Endothelial cell of umbilical vein (primary cell): ENCODE results near the gene EZR. TPM values are rescaled to one million over a fixed set of nuclear protein-coding genes. Genes with fewer than 3 reads are reported as not detected.

Experiments used
- BruUV-seq: library from RNA; stranded (reverse); fragments of 400-500 nt; replicated peaks from 2 replicates; lab custom pipeline; 2021; lab: Mats Ljungman, UMichigan
- CTCF ChIA-PET: fragments of 300-600, 350-600 bp; sonication (Branson Sonifier 250); formaldehyde crosslinking; loops from one replicate; lab custom pipeline; 2021; ENCODE audit warnings: antibody characterized with exemption, inconsistent platforms; lab: Charles Lee
- POLR2A ChIA-PET: fragments of 300-600, 350-600 bp; sonication (Branson Sonifier 250); formaldehyde crosslinking; loops from one replicate; lab custom pipeline; 2021; ENCODE audit warnings: antibody characterized with exemption, inconsistent platforms; lab: Charles Lee
- DNase-seq: peaks from one replicate; pipeline ENCODE4 v3.0.0-alpha.2; 2011; ENCODE audit warnings: low read depth, low spot score
- FAIRE-seq: peaks from 2 replicates; lab custom pipeline; 2011; peaks lifted over from hg19 to GRCh38; lab: Jason Lieb, UNC
- H2AFZ ChIP-seq: 2 replicates; pipeline ENCODE4 v1.6.0; 2012; ENCODE audit warnings: low read depth, low read length, control low read depth, inconsistent platforms
- H3K27ac ChIP-seq: 2 replicates; pipeline ENCODE4 v1.5.1; 2011; ENCODE audit warnings: low read depth, mild to moderate bottlenecking, control low read depth, low read length, moderate library complexity; ENCODE audit not compliant: insufficient read depth
- H3K27me3 ChIP-seq, 2 experiments: 2 replicates each; pipeline versions ENCODE4 v1.6.0 to v1.6.1; 2011; ENCODE audit warnings: low read length in 2 of 2, mixed read lengths in 1 of 2; ENCODE audit not compliant: control insufficient read depth in 2 of 2, insufficient read depth in 2 of 2
- H3K36me3 ChIP-seq, 2 experiments: 2 replicates in 1 of 2; 3 replicates in 1 of 2; pipeline ENCODE4 v1.5.1; 2011; ENCODE audit warnings: low read length in 2 of 2, mild to moderate bottlenecking in 1 of 2, moderate library complexity in 1 of 2; ENCODE audit not compliant: control insufficient read depth in 2 of 2, insufficient read depth in 2 of 2; ENCODE audit errors: extremely low read depth in 1 of 2
- H3K4me1 ChIP-seq: 3 replicates; pipeline ENCODE4 v1.5.1; 2011; ENCODE audit warnings: mild to moderate bottlenecking, low read length; ENCODE audit not compliant: control insufficient read depth, insufficient read depth; ENCODE audit errors: extremely low read depth
- H3K4me2 ChIP-seq: 2 replicates; pipeline ENCODE4 v1.6.1; 2011; ENCODE audit warnings: low read length, control low read depth, mixed read lengths; ENCODE audit not compliant: insufficient read depth
- H3K4me3 ChIP-seq, 3 experiments: fragments of 200-600 bp in 1 of 3; sonication (generic), shearing (Covaris generic) in 1 of 3; replicated peaks in 1 of 3; 2 replicates each; pipeline ENCODE4 v1.5.1; 2011 to 2016; ENCODE audit warnings: control low read depth in 3 of 3, low read length in 3 of 3, mild to moderate bottlenecking in 2 of 3, inconsistent platforms in 1 of 3, low read depth in 1 of 3, moderate library complexity in 1 of 3; ENCODE audit not compliant: insufficient read depth in 1 of 3
- H3K79me2 ChIP-seq: 2 replicates; pipeline ENCODE4 v1.6.0; 2012; ENCODE audit warnings: low read length, inconsistent platforms; ENCODE audit not compliant: control insufficient read depth, insufficient read depth
- H3K9ac ChIP-seq: replicated peaks from 2 replicates; pipeline ENCODE3; 2011; ENCODE audit warnings: low read length, control low read depth; ENCODE audit not compliant: insufficient read depth; ENCODE audit errors: extremely low read depth
- H3K9me1 ChIP-seq: replicated peaks from 3 replicates; pipeline ENCODE4 v1.6.0; 2011; ENCODE audit warnings: mild to moderate bottlenecking, low read length; ENCODE audit not compliant: control insufficient read depth, insufficient read depth; ENCODE audit errors: extremely low read depth
- H3K9me3 ChIP-seq: replicated peaks from 2 replicates; pipeline ENCODE4 v1.5.1; 2012; ENCODE audit warnings: low read length, inconsistent platforms; ENCODE audit not compliant: control insufficient read depth, insufficient read depth
- H4K20me1 ChIP-seq: replicated peaks from 2 replicates; pipeline ENCODE3; 2011; ENCODE audit warnings: mild to moderate bottlenecking, low read length; ENCODE audit not compliant: control insufficient read depth, insufficient read depth; ENCODE audit errors: extremely low read depth
- FOS ChIP-seq: IDR thresholded peaks from 2 replicates; pipeline ENCODE4 v1.6.1; 2011; ENCODE audit warnings: mild to moderate bottlenecking, low read length, moderate library complexity, borderline replicate concordance; ENCODE audit not compliant: insufficient read depth
- GATA2 ChIP-seq: IDR thresholded peaks from 2 replicates; pipeline ENCODE4 v1.7.0; 2011; ENCODE audit warnings: low read depth, mild to moderate bottlenecking, moderate library complexity, mixed read lengths, low read length; ENCODE audit not compliant: insufficient read length, insufficient read depth
- JUN ChIP-seq: IDR thresholded peaks from 2 replicates; pipeline ENCODE4 v1.6.1; 2011; ENCODE audit warnings: borderline replicate concordance, low read depth; ENCODE audit not compliant: insufficient read length, insufficient read depth
- POLR2A ChIP-seq: IDR thresholded peaks from 2 replicates; pipeline ENCODE4 v1.6.1; 2012; ENCODE audit warnings: low read depth, mild to moderate bottlenecking, control low read depth, low read length
- POLR2AphosphoS5 ChIP-seq: IDR thresholded peaks from 2 replicates; pipeline ENCODE4 v1.6.1; 2012; ENCODE audit warnings: low read depth, mild to moderate bottlenecking, control low read depth, low read length, moderate library complexity; ENCODE audit not compliant: insufficient read depth
- dilution Hi-C: fragments of 300-500 bp; cut with MboI; formaldehyde crosslinking; loops from one replicate; pipeline ENCODE4 v1.15.0; 2019; ENCODE audit warnings: low sequenced_read_pairs; ENCODE audit not compliant: extremely low pct_ligation_motif_present
- intact Hi-C: fragments of 100-400 bp; cut with micrococcal nuclease; formaldehyde crosslinking; loops from one replicate; pipeline ENCODE4 v1.10.0; 2022
- polyA plus RNA-seq, 4 experiments: library from polyadenylated mRNA; depleted of rRNA in 3 of 4; stranded (reverse) in 3 of 4; unstranded in 1 of 4; fragments of >200 nt; gene quantifications; 2 replicates each; pipeline versions ENCODE4 v1.2.1 to v1.2.3, GENCODE V29; 2011 to 2012; ENCODE audit warnings: missing spikeins in 1 of 4
- total RNA-seq: library from RNA; stranded (reverse); gene quantifications from 2 replicates; pipeline ENCODE4 v1.2.3, GENCODE V29; 2021
- TF ChIP-seq, protein P1 (sequence below), 2 donors: IDR thresholded peaks; 1 replicate in 1 of 2; 2 replicates in 1 of 2; pipeline ENCODE4 v1.5.1; 2011; ENCODE audit warnings: low read length in 2 of 2, mild to moderate bottlenecking in 2 of 2, moderate library complexity in 2 of 2, control low read depth in 1 of 2, inconsistent platforms in 1 of 2, low read depth in 1 of 2; ENCODE audit not compliant: insufficient read depth in 1 of 2; ENCODE audit errors: extremely low read depth in 1 of 2

EZR gene
- total and polyA plus RNA-seq, 2 donors (not counting 3 experiments of a cell fraction or from before 2014, with no cell fraction given) = 58.5 to 108 TPM

DNA sequence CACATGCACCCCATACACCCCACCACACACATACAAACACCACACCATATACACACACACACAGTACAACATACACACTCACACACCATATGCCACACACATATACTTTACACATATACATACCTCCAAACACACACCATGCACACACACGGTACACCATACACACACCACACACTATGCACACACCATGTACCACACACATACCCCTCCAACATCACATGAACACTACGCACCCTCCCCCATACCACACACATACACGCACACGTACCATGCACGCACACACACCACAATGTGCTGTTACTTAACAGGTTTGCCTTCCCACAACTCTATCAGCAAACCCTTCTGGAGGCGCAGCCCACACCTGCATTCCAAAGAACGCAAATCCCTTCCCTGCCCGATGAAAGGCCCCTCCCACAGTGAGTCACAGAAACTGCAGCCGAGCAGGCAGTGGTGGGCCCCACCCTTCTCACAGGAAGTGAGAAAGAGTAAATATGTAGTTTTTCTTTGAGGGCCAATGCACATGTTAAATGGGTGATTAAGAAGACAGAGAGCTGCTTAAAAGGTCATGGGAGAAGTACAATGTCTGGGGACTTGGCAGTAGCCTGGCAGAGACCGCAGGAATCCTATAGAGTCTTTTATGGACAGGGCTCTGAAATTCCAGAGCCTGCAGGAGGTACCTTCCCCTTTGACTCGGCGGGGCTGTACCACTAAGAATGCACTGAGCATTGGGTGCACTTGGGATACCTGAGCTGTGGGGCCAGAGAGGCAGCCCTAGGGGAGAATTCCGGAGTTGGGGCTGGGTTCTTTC lies 34.1 kb upstream of the EZR start:
- Histone ChIP-seq H3K27ac (peak overlapping the region; percentile 14), H3K9me3 (no peaks in the 10 kb centered on the region), H3K27me3 (no peaks in the 10 kb centered on the region), H3K9me1 (no peaks in the 10 kb centered on the region), H3K4me3 (no peak overlapping the region), H3K36me3 (no peaks in the 10 kb centered on the region), H3K9ac (no peak overlapping the region), H3K79me2 (no peaks in the 10 kb centered on the region), H3K4me2 (no peak overlapping the region), H2AFZ (no peak overlapping the region), H4K20me1 (no peaks in the 10 kb centered on the region), H3K4me1 (peaks cover 24% of the 10 kb centered on the region)
- BruUV-seq = no TSS peak
- peak; percentile 83 for FAIRE-seq
- CTCF ChIA-PET = interaction anchor here (1.1 kb wide), 1 partner anchor 34 kb away, joined by 3 read pairs; the partner anchor contains the start of gene EZR
- intact Hi-C loops = loop anchor here (2.0 kb wide), 1 partner anchor 34 kb away; the partner anchor contains the start of gene EZR
- POLR2A ChIA-PET = no interaction called here
- dilution Hi-C loops = no loop called here
- DNase-seq = peak; percentile 66
- TF ChIP-seq FOS (peak; percentile 74), GATA2 (no peak), POLR2AphosphoS5 (peak; percentile 15), POLR2A (no peak), JUN (peak; percentile 13)
- TF ChIP-seq, protein P1, sequence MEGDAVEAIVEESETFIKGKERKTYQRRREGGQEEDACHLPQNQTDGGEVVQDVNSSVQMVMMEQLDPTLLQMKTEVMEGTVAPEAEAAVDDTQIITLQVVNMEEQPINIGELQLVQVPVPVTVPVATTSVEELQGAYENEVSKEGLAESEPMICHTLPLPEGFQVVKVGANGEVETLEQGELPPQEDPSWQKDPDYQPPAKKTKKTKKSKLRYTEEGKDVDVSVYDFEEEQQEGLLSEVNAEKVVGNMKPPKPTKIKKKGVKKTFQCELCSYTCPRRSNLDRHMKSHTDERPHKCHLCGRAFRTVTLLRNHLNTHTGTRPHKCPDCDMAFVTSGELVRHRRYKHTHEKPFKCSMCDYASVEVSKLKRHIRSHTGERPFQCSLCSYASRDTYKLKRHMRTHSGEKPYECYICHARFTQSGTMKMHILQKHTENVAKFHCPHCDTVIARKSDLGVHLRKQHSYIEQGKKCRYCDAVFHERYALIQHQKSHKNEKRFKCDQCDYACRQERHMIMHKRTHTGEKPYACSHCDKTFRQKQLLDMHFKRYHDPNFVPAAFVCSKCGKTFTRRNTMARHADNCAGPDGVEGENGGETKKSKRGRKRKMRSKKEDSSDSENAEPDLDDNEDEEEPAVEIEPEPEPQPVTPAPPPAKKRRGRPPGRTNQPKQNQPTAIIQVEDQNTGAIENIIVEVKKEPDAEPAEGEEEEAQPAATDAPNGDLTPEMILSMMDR (IDR thresholded peaks at IDR 0.05; ENCODE audit: extremely low read depth in 1 of 2, insufficient read depth in 1 of 2, low read depth in 1 of 2, low read length in 2 of 2) = no peak
